Natural killer cell (primary cell): ENCODE measurements around the gene EIF4G1. TPM values are rescaled to one million over a fixed set of nuclear protein-coding genes. Genes with fewer than 3 reads are reported as not detected.

Source experiments
- ATAC-seq, 3 donors: fragments of 150-1000 bp in 2 of 3; fragments of 200-7000 bp in 1 of 3; cut with Tn5 transposase; 1 replicate in 1 of 3; 2 replicates in 2 of 3; pipeline ENCODE4 v1.10.0; 2021; ENCODE audit warnings: mild to moderate bottlenecking in 2 of 3, moderate library complexity in 2 of 3
- DNase-seq, 2 donors: peaks; one replicate each; pipeline versions ENCODE4 v3.0.0 to v3.0.0-alpha.2; 2013 to 2021; ENCODE audit warnings: mixed read lengths in 1 of 2
- H3K27ac ChIP-seq: one replicate; pipeline ENCODE4 v1.5.1; 2013; ENCODE audit warnings: mild to moderate bottlenecking, low read length
- H3K27me3 ChIP-seq: one replicate; pipeline ENCODE4 v1.6.1; 2013; ENCODE audit warnings: low read length; ENCODE audit not compliant: control insufficient read depth, insufficient read depth
- H3K36me3 ChIP-seq: one replicate; pipeline ENCODE4 v1.6.1; 2013; ENCODE audit warnings: low read length; ENCODE audit not compliant: control insufficient read depth, insufficient read depth
- H3K4me1 ChIP-seq: one replicate; pipeline ENCODE4 v1.6.1; 2013; ENCODE audit warnings: low read length; ENCODE audit not compliant: control insufficient read depth, insufficient read depth
- H3K4me3 ChIP-seq: one replicate; pipeline ENCODE4 v1.5.1; 2013; ENCODE audit warnings: low read length
- H3K9me3 ChIP-seq: one replicate; pipeline ENCODE4 v1.6.1; 2013; ENCODE audit warnings: low read length; ENCODE audit not compliant: control insufficient read depth, insufficient read depth
- H3K27ac Mint-ChIP-seq, 2 donors: one replicate each; pipeline ENCODE4 v1.8.0; 2022; ENCODE audit warnings: mild to moderate bottlenecking in 2 of 2, mixed read lengths in 2 of 2, moderate library complexity in 1 of 2
- H3K27me3 Mint-ChIP-seq, 2 donors: one replicate each; pipeline ENCODE4 v1.8.0; 2022; ENCODE audit warnings: low read depth in 2 of 2, mixed read lengths in 2 of 2
- H3K36me3 Mint-ChIP-seq: one replicate; pipeline ENCODE4 v1.8.0; 2022; ENCODE audit warnings: mixed read lengths
- H3K4me1 Mint-ChIP-seq, 2 donors: one replicate each; pipeline ENCODE4 v1.8.0; 2022; ENCODE audit warnings: mixed read lengths in 2 of 2
- H3K4me3 Mint-ChIP-seq: one replicate; pipeline ENCODE4 v1.8.0; 2022; ENCODE audit warnings: mild to moderate bottlenecking, moderate library complexity, mixed read lengths
- H3K9me3 Mint-ChIP-seq, 2 donors: one replicate each; pipeline ENCODE4 v1.8.0; 2022; ENCODE audit warnings: mixed read lengths in 2 of 2
- CTCF ChIP-seq: fragments of 200-600 bp; IDR thresholded peaks from one replicate; pipeline ENCODE4 v1.8.0; 2022; ENCODE audit warnings: antibody characterized with exemption
- WGBS: methylation state at CpG from one replicate; pipeline ENCODE4 v1.1.7; 2013; ENCODE audit warnings: missing lambda C conversion rate; ENCODE audit not compliant: insufficient coverage; 5-methylcytosine and 5-hydroxymethylcytosine counted together
- intact Hi-C: fragments of 100-400 bp; cut with micrococcal nuclease; formaldehyde crosslinking; loops from one replicate; pipeline ENCODE4 v1.14.2; 2022
- total RNA-seq, 4 donors: library from RNA; stranded (reverse); fragments of 120-200 nt in 1 of 4; gene quantifications; one replicate each; pipeline versions ENCODE4 v1.2.3 to v1.2.4, GENCODE V29; 2013 to 2022

Gene EIF4G1
- total RNA-seq, 3 donors from 2014 or later (not counting 1 experiment from before 2014, with no cell fraction given) = 220 to 235 (median 227) TPM

- 94% methylated on average over 20 of the region's 20 CpGs for WGBS
- no peaks in the 10 kb centered on the region for H3K9me3 ChIP-seq
- H3K4me1 ChIP-seq = no peaks in the 10 kb centered on the region
- no peaks in the 10 kb centered on the region for H3K9me3 Mint-ChIP-seq
- ATAC-seq (no peak), DNase-seq (no peak)
- no peaks in the 10 kb centered on the region for H3K27me3 Mint-ChIP-seq
- H3K27me3 ChIP-seq = no peaks in the 10 kb centered on the region
- peaks cover 0 to 4% of the 10 kb centered on the region in 2 donors for H3K4me1 Mint-ChIP-seq
- no peak overlapping the region for H3K27ac ChIP-seq
- TF ChIP-seq CTCF = no peak
- intact Hi-C loops = no loop called here
- no peak overlapping the region for H3K4me3 Mint-ChIP-seq
- no peak overlapping the region for H3K27ac Mint-ChIP-seq
- H3K36me3 ChIP-seq = peaks cover 5% of the 10 kb centered on the region
- H3K36me3 Mint-ChIP-seq = no peaks in the 10 kb centered on the region
- no peak overlapping the region for H3K4me3 ChIP-seq
Measured at GRCh38 chr3:184346480-184347190, 32.2 kb downstream of the EIF4G1 start.

- 80% methylated on average over 11 of the region's 12 CpGs for WGBS
- Histone ChIP-seq H3K9me3 (no peaks in the 10 kb centered on the region), H3K27ac (no peak overlapping the region), H3K27me3 (no peaks in the 10 kb centered on the region), H3K4me1 (no peaks in the 10 kb centered on the region), H3K36me3 (peaks cover 2% of the 10 kb centered on the region), H3K4me3 (no peak overlapping the region)
- no peak for TF ChIP-seq CTCF
- intact Hi-C loops = no loop called here
- H3K27ac Mint-ChIP-seq = no peak overlapping the region
- peaks cover 0 to 4% of the 10 kb centered on the region in 2 donors for H3K4me1 Mint-ChIP-seq
- H3K36me3 Mint-ChIP-seq = no peaks in the 10 kb centered on the region
- DNase-seq = no peak
- no peak overlapping the region for H3K4me3 Mint-ChIP-seq
- no peaks in the 10 kb centered on the region for H3K9me3 Mint-ChIP-seq
- no peak for ATAC-seq
- no peaks in the 10 kb centered on the region for H3K27me3 Mint-ChIP-seq
Measured at GRCh38 chr3:184347321-184348056, 33.1 kb downstream of the EIF4G1 start.

- no peak for ATAC-seq
- 92% methylated on average over 4 of the region's 4 CpGs for WGBS
- DNase-seq = no peak
- Histone ChIP-seq H3K4me3 (no peak overlapping the region), H3K36me3 (peaks cover 2% of the 10 kb centered on the region), H3K27me3 (no peaks in the 10 kb centered on the region), H3K9me3 (no peaks in the 10 kb centered on the region), H3K4me1 (no peaks in the 10 kb centered on the region), H3K27ac (no peak overlapping the region)
- H3K4me1 Mint-ChIP-seq = peaks cover 0 to 4% of the 10 kb centered on the region in 2 donors
- H3K27ac Mint-ChIP-seq = no peak overlapping the region
- intact Hi-C loops = no loop called here
- TF ChIP-seq CTCF = no peak
- no peaks in the 10 kb centered on the region for H3K27me3 Mint-ChIP-seq
- H3K9me3 Mint-ChIP-seq = no peaks in the 10 kb centered on the region
- no peak overlapping the region for H3K4me3 Mint-ChIP-seq
- H3K36me3 Mint-ChIP-seq = no peaks in the 10 kb centered on the region
Measured at GRCh38 chr3:184348057-184348382, 33.6 kb downstream of the EIF4G1 start.
